DND-41 (cell line): ENCODE data around the gene MPND.
"Not testable (repeated sequence)": the region's sequence is repeated elsewhere in the genome, so short reads cannot be mapped to it uniquely, and the experiment has no call there.

Source experiments
- ATAC-seq: fragments of 200-7000 bp; cut with Tn5 transposase; 3 replicates; pipeline ENCODE4 v1.9.1; 2021; ENCODE audit warnings: low read depth; ENCODE audit not compliant: insufficient read depth
- DNase-seq: peaks from one replicate; pipeline ENCODE4 v3.0.0-alpha.2; 2020
- H2AFZ ChIP-seq: 2 replicates; pipeline ENCODE4 v1.6.0; 2012; ENCODE audit warnings: low read depth, low read length
- H3K27ac ChIP-seq: 2 replicates; pipeline ENCODE4 v1.5.1; 2012; ENCODE audit warnings: low read length, inconsistent platforms
- H3K27me3 ChIP-seq: fragments of 200-600 bp; sonication (generic); 2 replicates; pipeline ENCODE4 v1.6.0; 2012; ENCODE audit warnings: low read length, mild to moderate bottlenecking, inconsistent platforms; ENCODE audit not compliant: insufficient read depth, poor library complexity
- H3K36me3 ChIP-seq: 2 replicates; pipeline ENCODE4 v1.5.1; 2012; ENCODE audit warnings: low read length, inconsistent platforms; ENCODE audit not compliant: insufficient read depth
- H3K4me1 ChIP-seq: 2 replicates; pipeline ENCODE4 v1.5.1; 2012; ENCODE audit warnings: mild to moderate bottlenecking, low read length; ENCODE audit not compliant: insufficient read depth
- H3K4me2 ChIP-seq: 2 replicates; pipeline ENCODE4 v1.6.0; 2012; ENCODE audit warnings: mild to moderate bottlenecking, moderate library complexity, low read length, inconsistent platforms; ENCODE audit not compliant: insufficient read depth
- H3K4me3 ChIP-seq, 2 experiments: fragments of 200-600 bp in 1 of 2; shearing (Covaris generic) in 1 of 2; 2 replicates each; pipeline ENCODE4 v1.5.1; 2012 to 2016; ENCODE audit warnings: inconsistent platforms in 2 of 2, low read length in 2 of 2, mild to moderate bottlenecking in 2 of 2, low read depth in 1 of 2, moderate library complexity in 1 of 2
- H3K79me2 ChIP-seq: 2 replicates; pipeline ENCODE4 v1.6.0; 2012; ENCODE audit warnings: low read length, inconsistent platforms; ENCODE audit not compliant: insufficient read depth
- H3K9ac ChIP-seq: 2 replicates; pipeline ENCODE4 v1.6.0; 2012; ENCODE audit warnings: low read depth, mild to moderate bottlenecking, inconsistent platforms, low read length, moderate library complexity
- H3K9me3 ChIP-seq: 2 replicates; pipeline ENCODE4 v1.5.1; 2012; ENCODE audit warnings: low read length, moderate library complexity, mild to moderate bottlenecking, inconsistent platforms; ENCODE audit not compliant: insufficient read depth, severe bottlenecking
- H4K20me1 ChIP-seq: 2 replicates; pipeline ENCODE4 v1.6.0; 2012; ENCODE audit warnings: low read length; ENCODE audit not compliant: insufficient read depth
- EZH2 ChIP-seq: IDR thresholded peaks from 3 replicates; pipeline ENCODE4 v1.6.1; 2012; ENCODE audit warnings: borderline replicate concordance, low read depth, mild to moderate bottlenecking, moderate library complexity, low read length, inconsistent platforms; ENCODE audit not compliant: severe bottlenecking
- TF ChIP-seq, protein P1 (sequence below): IDR thresholded peaks from 2 replicates; pipeline ENCODE4 v1.5.1; 2012; ENCODE audit warnings: borderline replicate concordance, low read length, moderate library complexity, mild to moderate bottlenecking; ENCODE audit not compliant: poor library complexity, severe bottlenecking; ENCODE audit errors: extremely low read depth

Gene MPND

DNA sequence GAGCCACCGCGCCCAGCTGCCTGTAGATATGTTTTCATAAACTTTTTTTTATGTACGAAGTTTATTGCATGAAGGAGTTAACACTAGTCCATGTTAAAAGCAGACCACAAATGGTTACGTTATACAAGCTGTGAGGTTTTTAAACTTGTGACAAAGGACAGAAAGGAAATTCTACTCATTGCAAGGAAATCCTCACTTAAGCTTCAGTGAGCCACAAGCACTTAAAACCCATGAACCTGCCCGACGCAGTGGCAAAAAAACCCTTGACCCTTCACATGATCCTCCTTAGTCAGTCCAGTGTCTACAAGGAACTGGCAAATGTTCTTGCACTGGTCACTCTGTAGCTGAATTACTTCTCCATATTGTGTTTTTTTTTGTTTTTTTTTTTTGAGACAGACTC, 4.2 kb downstream of the MPND start:
- H4K20me1 ChIP-seq, result peaks cover 15% of the 10 kb centered on the region
- H3K4me2 ChIP-seq, result no peak overlapping the region
- H3K9me3 ChIP-seq, result no peaks in the 10 kb centered on the region
- H2AFZ ChIP-seq, result no peak overlapping the region
- no peak for TF ChIP-seq EZH2
- TF ChIP-seq, protein P1, sequence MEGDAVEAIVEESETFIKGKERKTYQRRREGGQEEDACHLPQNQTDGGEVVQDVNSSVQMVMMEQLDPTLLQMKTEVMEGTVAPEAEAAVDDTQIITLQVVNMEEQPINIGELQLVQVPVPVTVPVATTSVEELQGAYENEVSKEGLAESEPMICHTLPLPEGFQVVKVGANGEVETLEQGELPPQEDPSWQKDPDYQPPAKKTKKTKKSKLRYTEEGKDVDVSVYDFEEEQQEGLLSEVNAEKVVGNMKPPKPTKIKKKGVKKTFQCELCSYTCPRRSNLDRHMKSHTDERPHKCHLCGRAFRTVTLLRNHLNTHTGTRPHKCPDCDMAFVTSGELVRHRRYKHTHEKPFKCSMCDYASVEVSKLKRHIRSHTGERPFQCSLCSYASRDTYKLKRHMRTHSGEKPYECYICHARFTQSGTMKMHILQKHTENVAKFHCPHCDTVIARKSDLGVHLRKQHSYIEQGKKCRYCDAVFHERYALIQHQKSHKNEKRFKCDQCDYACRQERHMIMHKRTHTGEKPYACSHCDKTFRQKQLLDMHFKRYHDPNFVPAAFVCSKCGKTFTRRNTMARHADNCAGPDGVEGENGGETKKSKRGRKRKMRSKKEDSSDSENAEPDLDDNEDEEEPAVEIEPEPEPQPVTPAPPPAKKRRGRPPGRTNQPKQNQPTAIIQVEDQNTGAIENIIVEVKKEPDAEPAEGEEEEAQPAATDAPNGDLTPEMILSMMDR, result no peak
- H3K79me2 ChIP-seq, result peaks cover 13% of the 10 kb centered on the region
- ATAC-seq, result no peak
- H3K27me3 ChIP-seq, result no peaks in the 10 kb centered on the region
- no peak overlapping the region for H3K27ac ChIP-seq
- no peak overlapping the region for H3K9ac ChIP-seq
- H3K4me1 ChIP-seq, result peaks cover 22% of the 10 kb centered on the region
- DNase-seq, result no peak
- H3K36me3 ChIP-seq, result peaks cover 39% of the 10 kb centered on the region
- no peak overlapping the region for H3K4me3 ChIP-seq

DNA sequence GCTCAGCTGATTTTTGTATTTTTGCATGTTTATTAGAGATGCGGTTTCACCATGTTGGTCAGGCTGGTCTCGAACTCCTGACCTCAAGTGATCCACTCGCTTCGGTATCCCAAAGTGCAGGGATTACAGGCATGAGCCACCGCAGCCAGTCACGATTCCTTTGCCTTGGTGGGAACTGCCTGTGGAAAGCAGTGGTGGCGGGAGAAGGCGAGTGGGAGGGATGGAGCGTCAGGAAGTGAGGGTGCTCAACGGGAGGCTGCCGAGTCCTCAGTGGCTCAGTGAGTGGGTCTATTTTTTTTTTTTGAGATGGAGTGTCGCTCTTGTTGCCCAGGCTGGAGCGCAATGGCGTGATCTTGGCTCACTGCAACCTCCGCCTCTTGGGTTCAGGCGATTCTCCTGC, 5.9 kb downstream of the MPND start:
- Histone ChIP-seq H3K36me3 (peaks cover 45% of the 10 kb centered on the region), H3K4me1 (peaks cover 14% of the 10 kb centered on the region), H4K20me1 (peaks cover 18% of the 10 kb centered on the region)
- not testable (repeated sequence) for H3K9me3 ChIP-seq, H3K4me3 ChIP-seq, H3K27ac ChIP-seq, H3K4me2 ChIP-seq, DNase-seq, H3K9ac ChIP-seq, H2AFZ ChIP-seq, H3K79me2 ChIP-seq, H3K27me3 ChIP-seq, ATAC-seq

DNA sequence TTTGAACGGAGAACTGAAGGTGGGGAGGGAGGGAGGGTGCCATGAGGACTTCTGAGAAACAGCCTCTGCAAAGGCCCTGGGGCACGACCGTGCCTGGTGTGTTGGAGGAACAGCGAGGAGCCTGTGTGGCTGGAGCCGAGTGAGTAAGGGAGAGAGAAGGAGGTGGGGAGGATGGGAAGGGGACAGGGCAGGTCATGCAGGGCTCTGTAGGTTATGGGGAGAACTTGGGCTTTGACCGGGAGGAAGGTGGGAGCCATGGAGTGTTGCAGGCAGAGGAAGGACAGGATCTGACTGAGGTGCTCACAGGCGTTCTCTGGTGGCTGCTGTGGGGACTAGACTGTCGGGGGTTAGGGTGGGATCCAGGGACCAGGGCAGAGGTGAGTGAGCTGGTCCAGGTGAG, 6.7 kb downstream of the MPND start:
- ATAC-seq (no peak), DNase-seq (no peak)
- H3K9ac ChIP-seq, result no peak overlapping the region
- no peak overlapping the region for H3K4me3 ChIP-seq
- H3K79me2 ChIP-seq, result peaks cover 4% of the 10 kb centered on the region; the same call in 1 of the 2 replicates
- H4K20me1 ChIP-seq, result peaks cover 18% of the 10 kb centered on the region
- H3K4me2 ChIP-seq, result no peak overlapping the region
- no peak overlapping the region for H2AFZ ChIP-seq
- H3K4me1 ChIP-seq, result peaks cover 9% of the 10 kb centered on the region; the same call in 1 of the 2 replicates
- TF ChIP-seq, protein P1, result no peak
- TF ChIP-seq EZH2, result no peak
- no peaks in the 10 kb centered on the region for H3K9me3 ChIP-seq
- peaks cover 46% of the 10 kb centered on the region for H3K36me3 ChIP-seq
- no peaks in the 10 kb centered on the region for H3K27me3 ChIP-seq
- H3K27ac ChIP-seq, result no peak overlapping the region

DNA sequence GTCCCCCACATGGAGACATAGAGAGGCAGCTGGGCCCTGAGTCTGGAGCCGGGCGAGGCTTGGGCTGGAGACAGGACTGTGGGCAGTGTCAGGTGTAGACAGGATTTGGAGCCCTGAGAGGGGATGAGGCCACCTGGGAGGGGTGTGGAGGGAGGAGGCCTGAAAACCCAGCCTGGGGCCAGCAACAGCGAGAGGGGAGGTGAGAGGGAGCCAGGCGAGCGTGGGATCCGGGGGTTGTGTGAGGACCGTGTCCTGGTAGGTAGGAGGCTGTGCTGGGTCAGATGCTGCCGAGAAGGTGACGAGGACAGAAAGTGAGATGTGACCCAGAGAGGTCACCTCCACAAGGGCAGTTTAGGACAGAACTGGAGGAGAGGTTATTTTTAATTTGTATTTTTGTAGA, 7.4 kb downstream of the MPND start:
- Histone ChIP-seq H3K4me3 (no peak overlapping the region), H3K4me1 (peaks cover 3% of the 10 kb centered on the region; the same call in 1 of the 2 replicates), H3K9ac (no peak overlapping the region), H2AFZ (no peak overlapping the region), H3K27ac (no peak overlapping the region), H3K4me2 (no peak overlapping the region), H3K9me3 (no peaks in the 10 kb centered on the region), H3K27me3 (no peaks in the 10 kb centered on the region), H3K36me3 (peaks cover 40% of the 10 kb centered on the region), H4K20me1 (peaks cover 13% of the 10 kb centered on the region; the same call in 1 of the 2 replicates), H3K79me2 (no peaks in the 10 kb centered on the region)
- TF ChIP-seq, protein P1, result no peak
- TF ChIP-seq EZH2, result no peak
- DNase-seq (no peak), ATAC-seq (no peak)
